Panc1 (cell line): Measurements from ENCODE around the gene CDC42EP4. TPM values are rescaled to one million over a fixed set of nuclear protein-coding genes. Genes with fewer than 3 reads are reported as not detected.

Experiments
- ATAC-seq: fragments of 200-7000 bp; cut with Tn5 transposase; 2 replicates; pipeline ENCODE4 v1.9.1; 2020; ENCODE audit warnings: mild to moderate bottlenecking, moderate library complexity
- BruUV-seq: library from RNA; stranded (reverse); fragments of 400-500 nt; replicated peaks from 2 replicates; lab custom pipeline; 2021; lab: Mats Ljungman, UMichigan
- CTCF ChIA-PET: fragments of 300-600 bp; sonication (Branson Sonifier 250); formaldehyde crosslinking; loops from one replicate; lab custom pipeline; 2022; ENCODE audit warnings: antibody characterized with exemption; lab: Charles Lee
- POLR2A ChIA-PET: fragments of 300-600 bp; sonication (Branson Sonifier 250); formaldehyde crosslinking; loops from one replicate; lab custom pipeline; 2022; ENCODE audit warnings: antibody characterized with exemption; lab: Charles Lee
- DNase-seq: peaks from one replicate; pipeline ENCODE4 v3.0.0-alpha.2; 2010; ENCODE audit warnings: low read depth, low spot score
- H3K27ac ChIP-seq: 2 replicates; pipeline ENCODE4 v1.5.1; 2011; ENCODE audit warnings: mild to moderate bottlenecking, low read length, inconsistent platforms
- H3K27me3 ChIP-seq: fragments of 200-500 bp; sonication (Bioruptor generic); 2 replicates; pipeline ENCODE4 v1.6.0; 2014; ENCODE audit warnings: low read length, inconsistent platforms; ENCODE audit not compliant: control insufficient read depth, insufficient read depth
- H3K36me3 ChIP-seq: fragments of 200-500 bp; sonication (Bioruptor generic); 2 replicates; pipeline ENCODE4 v1.5.1; 2014; ENCODE audit warnings: inconsistent platforms, mild to moderate bottlenecking, low read length, moderate library complexity; ENCODE audit not compliant: control insufficient read depth, insufficient read depth
- H3K4me1 ChIP-seq: 2 replicates; pipeline ENCODE4 v1.5.1; 2011; ENCODE audit warnings: inconsistent platforms, mild to moderate bottlenecking, low read length, moderate library complexity; ENCODE audit not compliant: control insufficient read depth, insufficient read depth
- H3K4me3 ChIP-seq, 2 experiments: 2 replicates each; pipeline ENCODE4 v1.5.1; 2011 to 2012; ENCODE audit warnings: low read depth in 2 of 2, low read length in 2 of 2, mild to moderate bottlenecking in 2 of 2, inconsistent platforms in 1 of 2, moderate library complexity in 1 of 2
- H3K9me3 ChIP-seq: fragments of 200-500 bp; sonication (Bioruptor generic); 2 replicates; pipeline ENCODE4 v1.5.1; 2014; ENCODE audit warnings: low read depth, mild to moderate bottlenecking, inconsistent platforms, low read length, moderate library complexity; ENCODE audit not compliant: control insufficient read depth, insufficient read depth
- POLR2AphosphoS5 ChIP-seq: IDR thresholded peaks from 2 replicates; pipeline ENCODE4 v1.6.1; 2012; ENCODE audit warnings: mild to moderate bottlenecking, low read depth, low read length, moderate library complexity
- SIN3A ChIP-seq: IDR thresholded peaks from 2 replicates; pipeline ENCODE4 v1.6.1; 2012; ENCODE audit warnings: low read depth, mild to moderate bottlenecking, low read length, moderate library complexity, borderline replicate concordance; ENCODE audit not compliant: insufficient read depth
- TCF7L2 ChIP-seq: IDR thresholded peaks from 2 replicates; pipeline ENCODE4 v1.6.1; 2011; ENCODE audit warnings: mild to moderate bottlenecking, low read depth, low read length, inconsistent platforms
- in situ Hi-C: cut with HindIII; loops from 2 replicates; pipeline ENCODE4 v1.10.0; 2016; ENCODE audit warnings: low sequenced_read_pairs, low pct_unique_long_range_greater_than_20kb
- intact Hi-C: fragments of 100-400 bp; cut with micrococcal nuclease; formaldehyde crosslinking; loops from one replicate; pipeline ENCODE4 v1.10.0; 2022; ENCODE audit not compliant: unreplicated experiment
- total RNA-seq: library from RNA; stranded (reverse); gene quantifications from one replicate; pipeline ENCODE4 v1.2.1, GENCODE V29; 2021; ENCODE audit not compliant: unreplicated experiment
- TF ChIP-seq, protein P1 (sequence below), 2 experiments: IDR thresholded peaks; 2 replicates each; pipeline ENCODE4 v1.6.1; 2011 to 2012; ENCODE audit warnings: low read depth in 2 of 2, control low read depth in 1 of 2, low read length in 1 of 2, mild to moderate bottlenecking in 1 of 2, moderate library complexity in 1 of 2; ENCODE audit not compliant: insufficient read depth in 1 of 2
- TF ChIP-seq, protein P2 (sequence below): fragments of 450-650 bp; IDR thresholded peaks from 2 replicates; pipeline ENCODE4 v1.5.1; 2017; ENCODE audit warnings: mild to moderate bottlenecking

CDC42EP4 gene
- total RNA-seq, 1 experiment from 2014 or later, result 65.9 TPM

DNA sequence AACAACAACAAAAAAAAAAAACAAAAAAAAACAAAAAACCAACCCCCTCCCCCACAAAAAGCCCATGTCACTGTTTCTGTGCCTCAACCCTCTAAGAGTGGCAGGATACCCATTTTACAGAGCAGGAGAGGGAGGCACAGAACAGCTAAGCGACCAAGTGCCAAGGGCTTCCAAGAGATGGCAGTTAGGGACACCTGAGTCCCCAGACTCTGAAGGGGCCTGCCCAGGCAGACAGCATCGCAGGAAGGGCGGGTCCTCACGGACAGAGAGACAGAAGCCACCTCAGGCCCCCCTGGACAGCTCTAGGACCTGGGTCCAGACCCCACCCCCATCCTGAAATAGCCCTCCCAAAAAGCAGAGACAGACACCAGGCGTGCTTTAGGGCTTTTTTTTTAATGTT is 28.6 kb downstream of the CDC42EP4 start:
- no peaks in the 10 kb centered on the region for H3K36me3 ChIP-seq
- DNase-seq, result no peak
- TF ChIP-seq TCF7L2 (no peak), SIN3A (no peak), POLR2AphosphoS5 (no peak)
- TF ChIP-seq, protein P1, sequence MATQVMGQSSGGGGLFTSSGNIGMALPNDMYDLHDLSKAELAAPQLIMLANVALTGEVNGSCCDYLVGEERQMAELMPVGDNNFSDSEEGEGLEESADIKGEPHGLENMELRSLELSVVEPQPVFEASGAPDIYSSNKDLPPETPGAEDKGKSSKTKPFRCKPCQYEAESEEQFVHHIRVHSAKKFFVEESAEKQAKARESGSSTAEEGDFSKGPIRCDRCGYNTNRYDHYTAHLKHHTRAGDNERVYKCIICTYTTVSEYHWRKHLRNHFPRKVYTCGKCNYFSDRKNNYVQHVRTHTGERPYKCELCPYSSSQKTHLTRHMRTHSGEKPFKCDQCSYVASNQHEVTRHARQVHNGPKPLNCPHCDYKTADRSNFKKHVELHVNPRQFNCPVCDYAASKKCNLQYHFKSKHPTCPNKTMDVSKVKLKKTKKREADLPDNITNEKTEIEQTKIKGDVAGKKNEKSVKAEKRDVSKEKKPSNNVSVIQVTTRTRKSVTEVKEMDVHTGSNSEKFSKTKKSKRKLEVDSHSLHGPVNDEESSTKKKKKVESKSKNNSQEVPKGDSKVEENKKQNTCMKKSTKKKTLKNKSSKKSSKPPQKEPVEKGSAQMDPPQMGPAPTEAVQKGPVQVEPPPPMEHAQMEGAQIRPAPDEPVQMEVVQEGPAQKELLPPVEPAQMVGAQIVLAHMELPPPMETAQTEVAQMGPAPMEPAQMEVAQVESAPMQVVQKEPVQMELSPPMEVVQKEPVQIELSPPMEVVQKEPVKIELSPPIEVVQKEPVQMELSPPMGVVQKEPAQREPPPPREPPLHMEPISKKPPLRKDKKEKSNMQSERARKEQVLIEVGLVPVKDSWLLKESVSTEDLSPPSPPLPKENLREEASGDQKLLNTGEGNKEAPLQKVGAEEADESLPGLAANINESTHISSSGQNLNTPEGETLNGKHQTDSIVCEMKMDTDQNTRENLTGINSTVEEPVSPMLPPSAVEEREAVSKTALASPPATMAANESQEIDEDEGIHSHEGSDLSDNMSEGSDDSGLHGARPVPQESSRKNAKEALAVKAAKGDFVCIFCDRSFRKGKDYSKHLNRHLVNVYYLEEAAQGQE (IDR thresholded peaks at IDR 0.05; ENCODE audit: insufficient read depth in 1 of 2, low read depth in 2 of 2, low read length in 1 of 2), result no peak
- TF ChIP-seq, protein P2, sequence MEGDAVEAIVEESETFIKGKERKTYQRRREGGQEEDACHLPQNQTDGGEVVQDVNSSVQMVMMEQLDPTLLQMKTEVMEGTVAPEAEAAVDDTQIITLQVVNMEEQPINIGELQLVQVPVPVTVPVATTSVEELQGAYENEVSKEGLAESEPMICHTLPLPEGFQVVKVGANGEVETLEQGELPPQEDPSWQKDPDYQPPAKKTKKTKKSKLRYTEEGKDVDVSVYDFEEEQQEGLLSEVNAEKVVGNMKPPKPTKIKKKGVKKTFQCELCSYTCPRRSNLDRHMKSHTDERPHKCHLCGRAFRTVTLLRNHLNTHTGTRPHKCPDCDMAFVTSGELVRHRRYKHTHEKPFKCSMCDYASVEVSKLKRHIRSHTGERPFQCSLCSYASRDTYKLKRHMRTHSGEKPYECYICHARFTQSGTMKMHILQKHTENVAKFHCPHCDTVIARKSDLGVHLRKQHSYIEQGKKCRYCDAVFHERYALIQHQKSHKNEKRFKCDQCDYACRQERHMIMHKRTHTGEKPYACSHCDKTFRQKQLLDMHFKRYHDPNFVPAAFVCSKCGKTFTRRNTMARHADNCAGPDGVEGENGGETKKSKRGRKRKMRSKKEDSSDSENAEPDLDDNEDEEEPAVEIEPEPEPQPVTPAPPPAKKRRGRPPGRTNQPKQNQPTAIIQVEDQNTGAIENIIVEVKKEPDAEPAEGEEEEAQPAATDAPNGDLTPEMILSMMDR, result no peak
- no peaks in the 10 kb centered on the region for H3K27me3 ChIP-seq
- H3K4me3 ChIP-seq, result no peak overlapping the region
- ChIA-PET CTCF (no interaction called here), POLR2A (interaction anchor here (0.7 kb wide), 1 partner anchor 356 kb away, joined by 3 read pairs; no protein-coding TSS in a partner anchor)
- H3K4me1 ChIP-seq, result peaks cover 23% of the 10 kb centered on the region
- intact Hi-C loops (no loop called here), in situ Hi-C loops (loop anchor here (10.0 kb wide), 1 partner anchor 308 kb away; no protein-coding TSS in a partner anchor)
- ATAC-seq, result no peak
- no TSS peak for BruUV-seq
- H3K9me3 ChIP-seq, result no peaks in the 10 kb centered on the region
- H3K27ac ChIP-seq, result no peak overlapping the region

DNA sequence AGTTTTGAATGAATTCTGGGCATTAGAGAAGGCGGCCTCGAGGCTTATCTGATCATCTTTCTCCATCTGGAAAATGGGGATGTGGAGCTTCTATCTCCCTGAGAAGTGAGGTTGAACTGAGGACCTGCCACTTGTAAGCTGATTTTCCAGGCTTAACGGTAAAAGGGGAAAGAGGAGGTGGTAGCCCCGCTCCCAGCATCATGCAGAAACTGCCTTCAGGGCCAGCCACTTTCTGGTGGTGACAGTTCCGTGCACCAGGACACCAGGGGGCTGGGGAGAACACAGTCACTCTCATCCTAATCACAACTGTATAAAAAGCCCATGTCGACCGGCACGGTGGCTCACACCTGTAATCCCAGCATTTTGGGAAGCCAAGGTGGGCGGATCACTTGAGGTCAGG is 29.2 kb downstream of the CDC42EP4 start:
- H3K9me3 ChIP-seq, result no peaks in the 10 kb centered on the region
- DNase-seq, result no peak
- no peak overlapping the region for H3K27ac ChIP-seq
- ChIA-PET CTCF (no interaction called here), POLR2A (no interaction called here)
- H3K4me3 ChIP-seq, result no peak overlapping the region
- ATAC-seq, result no peak
- no TSS peak for BruUV-seq
- peaks cover 19% of the 10 kb centered on the region for H3K4me1 ChIP-seq
- H3K36me3 ChIP-seq, result no peaks in the 10 kb centered on the region
- no peak for TF ChIP-seq POLR2AphosphoS5
- TF ChIP-seq SIN3A, result no peak
- in situ Hi-C loops (loop anchor here (10.0 kb wide), 1 partner anchor 308 kb away; no protein-coding TSS in a partner anchor), intact Hi-C loops (no loop called here)
- H3K27me3 ChIP-seq, result no peaks in the 10 kb centered on the region

DNA sequence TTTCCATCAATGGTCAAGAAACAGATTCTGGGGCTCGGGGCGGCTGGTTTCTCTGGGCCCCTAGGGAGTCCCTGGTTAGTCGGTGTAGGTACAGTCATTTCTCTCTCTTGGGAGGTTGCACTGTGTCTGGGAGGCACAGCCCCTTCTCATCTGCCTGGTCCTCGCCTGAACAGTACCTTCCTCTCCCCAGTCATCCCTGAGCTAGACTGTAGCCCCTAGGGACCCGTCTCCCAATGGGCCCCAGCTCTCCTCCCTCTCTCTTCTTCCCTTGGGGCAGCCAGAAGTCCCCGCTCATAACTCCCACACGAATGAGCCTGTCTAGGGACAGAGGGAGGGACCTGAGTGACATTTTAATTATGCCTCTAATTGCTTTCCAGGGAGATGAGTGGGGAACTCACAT is 29.9 kb downstream of the CDC42EP4 start:
- Histone ChIP-seq H3K36me3 (no peaks in the 10 kb centered on the region), H3K4me1 (peaks cover 14% of the 10 kb centered on the region), H3K9me3 (no peaks in the 10 kb centered on the region), H3K27me3 (no peaks in the 10 kb centered on the region), H3K27ac (no peak overlapping the region), H3K4me3 (no peak overlapping the region)
- intact Hi-C loops (no loop called here), in situ Hi-C loops (loop anchor here (10.0 kb wide), 1 partner anchor 307 kb away; no protein-coding TSS in a partner anchor)
- TF ChIP-seq, protein P1 (IDR thresholded peaks at IDR 0.05; ENCODE audit: insufficient read depth in 1 of 2, low read depth in 2 of 2, low read length in 1 of 2), result no peak
- TF ChIP-seq SIN3A, result no peak
- no peak for TF ChIP-seq TCF7L2
- TF ChIP-seq, protein P2, result no peak
- TF ChIP-seq POLR2AphosphoS5, result no peak
- ChIA-PET CTCF (interaction anchor here (0.7 kb wide), 1 partner anchor 10 kb away, joined by 3 read pairs; no protein-coding TSS in a partner anchor), POLR2A (no interaction called here)
- no TSS peak for BruUV-seq
- no peak for DNase-seq
- ATAC-seq, result no peak
